DLD1 (cell line): ENCODE data around the gene SH3BP5L.
"Not testable (repeated sequence)": the region's sequence is repeated elsewhere in the genome, so short reads cannot be mapped to it uniquely, and the experiment has no call there.

ENCODE experiments used
- in situ Hi-C: cut with HindIII; loops from 2 replicates; pipeline ENCODE4 v1.10.0; 2017; ENCODE audit warnings: low sequenced_read_pairs

The SH3BP5L gene

DNA sequence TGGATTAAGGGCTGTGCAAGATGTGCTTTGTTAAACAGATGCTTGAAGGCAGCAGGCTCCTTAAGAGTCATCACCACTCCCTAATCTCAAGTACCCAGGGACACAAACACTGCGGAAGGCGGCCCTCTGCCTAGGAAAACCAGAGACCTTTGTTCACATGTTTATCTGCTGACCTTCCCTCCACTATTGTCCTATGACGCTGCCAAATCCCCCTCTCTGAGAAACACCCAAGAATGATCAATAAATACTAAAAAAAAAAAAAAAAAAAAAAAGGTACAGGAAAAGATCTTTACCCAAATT, 5.0 kb upstream of the SH3BP5L start:
- in situ Hi-C loops: not testable (repeated sequence)

DNA sequence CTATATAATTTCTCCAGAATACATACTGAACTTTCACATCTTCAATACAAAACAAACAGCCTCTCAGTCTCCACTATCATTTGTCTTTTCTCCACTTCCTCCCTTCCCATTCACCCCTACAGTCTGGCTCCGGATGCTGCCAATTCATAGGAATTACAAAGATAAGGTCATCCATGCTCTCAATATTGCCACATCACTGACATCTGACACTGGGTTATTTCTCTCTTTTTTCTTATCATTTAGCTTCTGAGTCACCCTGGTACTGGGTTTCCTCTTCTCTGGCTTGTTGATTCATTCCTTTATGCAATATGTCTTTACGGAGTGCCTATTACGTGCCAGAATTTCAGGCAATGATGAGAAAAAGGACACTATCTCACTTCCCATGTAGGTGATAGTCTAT, 3.1 kb upstream of the SH3BP5L start:
- in situ Hi-C loops: no loop called here

DNA sequence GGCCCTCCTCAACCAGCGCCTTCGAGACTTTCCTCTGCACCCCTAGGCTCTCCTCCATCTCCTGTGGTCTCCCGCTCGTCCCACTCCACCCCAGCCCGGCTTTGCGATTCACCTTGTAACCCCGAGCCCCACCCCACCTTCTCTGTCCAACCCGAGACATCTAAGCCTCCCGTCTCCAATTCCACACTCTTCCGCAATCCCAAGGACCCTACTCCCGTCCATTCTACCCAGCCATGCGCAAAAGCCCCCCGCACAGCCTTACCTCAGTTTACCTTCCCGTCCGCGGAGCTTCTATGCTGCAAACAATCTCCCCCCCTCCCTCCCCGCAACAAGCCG, 174 bp downstream of the SH3BP5L start:
- in situ Hi-C loops: no loop called here

DNA sequence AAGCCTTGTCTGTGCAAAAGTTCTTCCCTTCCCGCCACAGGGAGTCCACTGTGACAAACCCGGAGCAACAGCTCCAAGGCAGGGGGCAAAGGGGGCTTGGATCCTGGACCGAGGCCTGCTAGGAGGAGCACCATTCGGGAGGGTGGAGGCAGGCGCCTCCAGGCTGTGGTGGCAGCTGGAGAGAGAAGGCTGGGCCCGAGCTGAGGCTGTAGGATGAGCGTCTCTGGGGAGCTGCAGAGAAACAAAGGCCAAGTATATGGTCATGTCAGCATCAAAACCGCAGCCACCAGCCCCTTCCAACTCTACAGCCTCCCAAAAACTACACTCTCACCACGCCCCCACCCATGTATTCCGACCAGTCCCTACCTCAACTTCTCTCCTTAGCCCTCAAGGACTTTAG, 579 bp downstream of the SH3BP5L start:
- in situ Hi-C loops: no loop called here

GRCh38 chr1:248824701-248825100, 1.0 kb downstream of the SH3BP5L start:
- in situ Hi-C loops: no loop called here

GRCh38 chr1:248824301-248824700, 1.4 kb downstream of the SH3BP5L start:
- in situ Hi-C loops: no loop called here

- in situ Hi-C loops: no loop called here
Observed at GRCh38 chr1:248823517-248824001, 2.2 kb downstream of the SH3BP5L start.

GRCh38 chr1:248822148-248823032, 3.3 kb downstream of the SH3BP5L start:
- in situ Hi-C loops: no loop called here

- in situ Hi-C loops: no loop called here
Observed at GRCh38 chr1:248821641-248822040, 4.1 kb downstream of the SH3BP5L start.

GRCh38 chr1:248821101-248821500, 4.6 kb downstream of the SH3BP5L start:
- in situ Hi-C loops: no loop called here

DNA sequence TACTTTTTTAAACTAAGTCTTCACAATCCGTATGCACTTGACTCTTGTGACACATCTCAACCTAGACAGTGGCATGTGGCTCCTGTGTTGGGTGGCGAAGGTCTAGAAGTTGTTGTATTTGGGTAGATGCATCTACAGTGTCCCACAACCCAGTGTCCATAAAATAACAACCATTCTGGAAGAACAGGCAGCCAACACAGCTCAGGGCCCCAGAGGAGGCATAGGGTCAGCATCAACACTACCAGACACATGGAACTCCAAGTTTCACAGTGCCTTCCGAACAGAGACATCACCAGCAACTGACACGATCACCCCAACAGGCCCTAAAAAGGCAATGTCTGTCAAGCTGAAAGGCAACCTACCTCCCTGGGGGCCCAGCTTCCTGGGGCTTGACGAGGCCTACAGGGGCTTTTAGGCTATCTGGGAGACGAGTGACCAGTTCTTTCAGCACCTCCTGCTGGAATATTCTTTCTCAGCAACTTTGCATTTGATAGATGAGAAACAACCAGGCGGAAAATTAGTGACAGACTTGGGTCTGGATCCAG, 5.6 kb downstream of the SH3BP5L start:
- in situ Hi-C loops: no loop called here

DNA sequence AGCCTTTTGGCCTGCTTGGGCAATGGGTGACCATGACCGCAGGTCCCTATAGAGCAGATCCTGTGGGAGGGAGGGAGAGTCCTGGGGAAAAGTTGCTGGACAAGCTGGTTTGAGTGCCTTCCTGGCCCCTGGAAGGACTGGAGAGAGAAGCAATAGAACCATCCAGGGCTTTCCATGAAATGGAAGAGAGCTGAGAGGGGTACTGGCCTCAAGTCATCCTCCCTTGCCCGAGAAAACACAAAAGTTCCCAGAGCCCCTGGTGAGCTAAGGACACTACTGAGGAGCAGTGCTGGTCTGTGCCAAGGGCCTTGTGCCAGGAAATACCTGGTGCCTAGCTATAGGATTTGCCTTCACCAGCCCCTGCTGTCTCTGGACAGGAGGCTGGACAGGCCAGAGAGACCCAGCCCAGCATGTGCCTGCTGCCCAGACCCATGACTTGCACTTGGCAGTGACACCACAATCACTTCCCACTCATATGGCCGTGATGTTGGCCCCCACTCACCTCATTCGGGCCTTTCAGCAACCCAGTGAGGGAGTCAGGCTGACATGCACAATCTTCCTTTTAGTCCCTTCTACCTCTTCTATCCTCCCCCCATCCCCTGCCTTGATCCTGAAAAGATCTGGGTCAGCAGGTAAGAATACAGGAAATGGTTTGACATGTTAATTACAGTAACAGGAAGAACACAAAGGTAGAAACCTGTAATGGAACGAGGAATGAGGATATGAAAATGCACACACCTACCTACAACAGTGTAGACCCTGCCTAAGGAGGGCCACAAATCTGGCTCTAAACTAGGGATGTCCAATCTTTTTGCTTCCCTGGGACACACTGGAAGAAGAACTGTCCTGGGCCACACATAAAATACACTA, 7.0 kb downstream of the SH3BP5L start:
- in situ Hi-C loops: no loop called here

GRCh38 chr1:248817065-248817464, 8.7 kb downstream of the SH3BP5L start:
- in situ Hi-C loops: no loop called here

GRCh38 chr1:248816042-248816851, 9.5 kb downstream of the SH3BP5L start:
- in situ Hi-C loops: no loop called here

- in situ Hi-C loops: no loop called here
Observed at GRCh38 chr1:248815407-248816034, 10.2 kb downstream of the SH3BP5L start.

GRCh38 chr1:248814351-248814750, 11.4 kb downstream of the SH3BP5L start:
- in situ Hi-C loops: no loop called here

DNA sequence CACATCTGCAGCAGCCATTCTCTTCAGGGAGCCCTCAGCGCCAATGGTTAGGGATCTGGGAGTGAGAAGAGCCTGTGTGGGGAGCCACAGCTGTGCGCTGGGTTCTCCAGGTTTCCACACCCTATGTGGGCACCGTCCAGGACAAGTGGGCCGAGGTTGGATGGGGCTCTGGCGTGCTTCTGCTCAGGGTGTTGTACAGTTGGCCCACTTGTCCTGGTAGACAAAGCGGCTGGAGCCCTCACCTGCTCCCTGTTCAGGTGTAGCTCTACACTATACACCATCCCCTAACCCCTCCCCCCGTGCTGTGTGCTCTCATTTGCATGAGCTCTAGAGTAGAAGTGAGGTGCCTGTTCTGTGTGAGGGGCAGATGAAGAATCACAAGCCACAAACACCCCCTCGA, 12.2 kb downstream of the SH3BP5L start:
- in situ Hi-C loops: no loop called here

- in situ Hi-C loops: no loop called here
Observed at GRCh38 chr1:248812736-248813425, 12.8 kb downstream of the SH3BP5L start.

DNA sequence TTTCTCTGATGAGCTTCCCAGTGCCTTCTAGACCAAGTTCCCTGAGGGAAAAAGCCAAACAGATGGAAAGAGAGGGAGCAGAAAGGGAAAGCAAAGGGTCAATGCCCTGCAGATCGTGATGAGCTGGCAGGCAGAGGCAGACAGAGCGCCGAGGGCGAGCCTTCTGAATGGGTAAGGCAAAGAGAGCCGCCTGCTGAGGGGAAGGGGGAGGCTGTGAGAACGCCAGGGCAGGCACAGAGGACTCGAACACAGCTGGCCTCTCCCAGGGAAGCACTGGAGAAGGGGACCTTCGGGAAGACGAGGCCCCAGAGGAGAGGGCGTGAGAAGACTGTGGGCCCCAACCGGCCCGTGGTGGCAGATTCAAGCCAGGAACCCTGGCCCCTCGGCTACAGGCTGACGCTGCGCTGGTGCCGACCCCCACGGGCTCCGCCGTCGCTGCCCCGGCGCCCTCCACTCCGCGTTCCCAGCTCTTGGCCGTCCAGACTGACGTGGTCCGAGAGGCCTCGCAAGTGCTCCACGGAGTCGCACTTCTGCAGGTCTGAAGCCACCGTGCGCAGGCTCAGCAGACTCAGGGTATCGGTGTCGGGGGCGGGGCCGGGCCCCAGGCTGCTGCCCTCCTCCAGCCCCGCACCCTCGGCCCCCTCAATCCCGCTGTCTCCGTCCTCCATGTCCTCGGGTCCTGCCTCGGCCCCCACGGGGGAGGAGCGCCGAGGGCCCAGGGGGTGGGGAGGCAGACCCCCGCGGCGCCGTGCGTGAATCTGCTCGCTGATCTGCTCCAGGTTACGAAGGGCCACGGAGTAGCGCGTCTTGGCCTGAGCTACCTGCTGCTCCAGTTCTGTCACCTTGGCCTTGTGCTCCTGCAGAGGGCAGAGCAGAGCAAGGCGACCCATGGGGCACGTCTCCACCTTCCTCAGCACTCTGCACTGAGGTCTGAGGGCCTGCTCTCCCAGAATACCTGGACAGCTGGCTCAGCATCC, 13.9 kb downstream of the SH3BP5L start:
- in situ Hi-C loops: no loop called here
